Activated CD8-positive, alpha-beta T cell treated with anti-CD3 and anti-CD28 coated beads for 36 hours (primary cell): ENCODE data around the gene NUP133. TPM values are rescaled to one million over a fixed set of nuclear protein-coding genes. Genes with fewer than 3 reads are reported as not detected.
A peak's percentile ranks its signal among the peaks of the same experiment; 100 is the strongest.

Source experiments
- ATAC-seq: fragments of 200-7000 bp; cut with Tn5 transposase; one replicate; pipeline ENCODE4 v1.10.0; 2021; ENCODE audit warnings: mild to moderate bottlenecking, moderate library complexity
- CTCF ChIA-PET: fragments of 350-600 bp; sonication (Branson Sonifier 250); formaldehyde crosslinking; loops from one replicate; lab custom pipeline; 2021; ENCODE audit warnings: antibody characterized with exemption; lab: Charles Lee
- POLR2A ChIA-PET: fragments of 350-600 bp; sonication (Branson Sonifier 250); formaldehyde crosslinking; loops from one replicate; lab custom pipeline; 2021; ENCODE audit warnings: antibody characterized with exemption; lab: Charles Lee
- DNase-seq: peaks from one replicate; pipeline ENCODE4 v3.0.0-alpha.2; 2020
- H3K27ac Mint-ChIP-seq: one replicate; pipeline ENCODE4 v1.8.0; 2021; ENCODE audit warnings: mild to moderate bottlenecking, mixed read lengths
- H3K27me3 Mint-ChIP-seq: one replicate; pipeline ENCODE4 v1.8.0; 2021; ENCODE audit warnings: mixed read lengths
- H3K36me3 Mint-ChIP-seq: one replicate; pipeline ENCODE4 v1.8.0; 2021; ENCODE audit warnings: low read depth, mixed read lengths
- H3K4me1 Mint-ChIP-seq: one replicate; pipeline ENCODE4 v1.8.0; 2021; ENCODE audit warnings: low read depth, mixed read lengths
- H3K4me3 Mint-ChIP-seq: one replicate; pipeline ENCODE4 v1.8.0; 2021; ENCODE audit warnings: mild to moderate bottlenecking, moderate library complexity, mixed read lengths
- H3K9me3 Mint-ChIP-seq: one replicate; pipeline ENCODE4 v1.8.0; 2021; ENCODE audit warnings: mixed read lengths
- CTCF ChIP-seq: fragments of 200-600 bp; IDR thresholded peaks from one replicate; pipeline ENCODE4 v1.8.0; 2022; ENCODE audit warnings: antibody characterized with exemption, mild to moderate bottlenecking
- intact Hi-C: fragments of 100-400 bp; cut with micrococcal nuclease; formaldehyde crosslinking; loops from one replicate; pipeline ENCODE4 v1.10.0; 2022
- total RNA-seq, 2 experiments: library from RNA; stranded (reverse); gene quantifications; one replicate each; pipeline ENCODE4 v1.2.3, GENCODE V29; 2021

NUP133 gene
- total RNA-seq = 10 to 100 TPM; 58.9 to 59.7 TPM

DNA sequence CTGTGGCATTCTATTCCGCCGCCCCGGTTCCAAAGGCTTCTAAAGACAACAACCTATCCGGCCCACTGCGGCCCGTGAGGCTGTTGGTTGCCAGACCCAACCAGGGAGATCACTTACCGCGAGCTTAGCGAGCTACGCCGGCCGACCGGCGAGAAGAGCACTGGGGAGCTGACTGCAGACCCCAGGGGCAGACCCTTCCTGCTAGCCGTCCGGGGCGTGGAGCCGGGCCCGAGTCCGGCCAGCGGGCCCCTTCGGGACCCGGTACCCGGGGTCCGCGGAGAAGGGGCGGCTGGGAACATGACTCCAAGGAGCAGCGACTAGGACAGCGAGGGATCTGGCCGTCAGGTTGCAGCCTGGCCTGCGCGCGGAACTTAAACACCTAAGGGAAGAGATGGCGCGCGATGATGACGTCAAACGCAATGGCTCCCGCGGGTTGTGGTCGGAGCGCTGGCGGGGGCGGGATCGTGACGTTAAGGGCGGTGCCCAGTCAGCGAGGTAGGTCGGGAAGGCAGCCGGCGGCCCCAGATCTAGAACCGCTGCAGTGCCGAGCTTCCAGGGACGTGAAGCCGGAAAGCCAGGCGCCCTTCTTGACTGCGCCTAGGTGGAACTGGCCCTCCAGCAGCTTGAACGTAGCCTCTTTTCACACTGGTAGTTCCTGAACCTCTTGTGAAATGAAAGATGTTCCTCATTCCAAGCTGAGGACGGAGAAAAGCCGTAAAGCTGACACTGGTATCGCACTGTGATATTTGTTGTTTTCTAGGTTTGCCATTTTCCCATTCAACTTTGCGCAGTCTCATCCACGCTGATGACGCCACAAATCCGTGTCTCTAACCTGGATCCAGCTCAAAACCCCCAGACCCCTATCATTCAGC lies at the start of gene NUP133:
TSS of gene NUP133 (minus strand) at position 391 of the 872 bp plus-strand sequence. CDS start at position 299, 92 bp downstream.
- peak; percentile 94 for ATAC-seq
- Mint-ChIP-seq H3K27ac (peak within 1 kb of the TSS; percentile 93), H3K9me3 (no peaks in the 10 kb centered on the region), H3K36me3 (peaks cover 8% of the 10 kb centered on the region), H3K4me1 (peaks cover 24% of the 10 kb centered on the region), H3K27me3 (no peaks in the 10 kb centered on the region), H3K4me3 (peak within 1 kb of the TSS; percentile 91)
- peak; percentile 100 for DNase-seq
- ChIA-PET POLR2A (interaction anchor here (0.6 to 2.4 kb wide), 13 partner anchors 9 to 1009 kb away, joined by 3 to 8 read pairs (median 4); partner anchors contain the start of genes ABCB10 and CCSAP), CTCF (interaction anchor here (1.0 to 2.1 kb wide), 6 partner anchors 12 to 250 kb away, joined by 3 to 8 read pairs (median 4); partner anchors contain the start of gene ABCB10)
- no peak for TF ChIP-seq CTCF
- intact Hi-C loops = no loop called here

GRCh38 chr1:229557200-229557850 lies 49.2 kb upstream of the NUP133 start:
- TF ChIP-seq CTCF = no peak
- ChIA-PET POLR2A (interaction anchor here (0.7 to 2.8 kb wide), 6 partner anchors 49 to 551 kb away, joined by 3 to 26 read pairs (median 3); partner anchors contain the start of genes NUP133, TAF5L and URB2), CTCF (interaction anchor here (0.7 to 2.2 kb wide), 8 partner anchors 9 to 117 kb away, joined by 3 to 11 read pairs (median 4); partner anchors contain the start of gene NUP133)
- DNase-seq (peak; percentile 38), ATAC-seq (no peak)
- no peaks in the 10 kb centered on the region for H3K9me3 Mint-ChIP-seq
- H3K36me3 Mint-ChIP-seq = peaks cover 13% of the 10 kb centered on the region
- intact Hi-C loops = loop anchor here (2.0 to 10.0 kb wide), 2 partner anchors 15 to 67 kb away; partner anchors contain the start of genes TAF5L and URB2
- peak overlapping the region; percentile 92 for H3K27ac Mint-ChIP-seq
- no peaks in the 10 kb centered on the region for H3K27me3 Mint-ChIP-seq
- H3K4me3 Mint-ChIP-seq = peak overlapping the region; percentile 90
- peaks cover 34% of the 10 kb centered on the region for H3K4me1 Mint-ChIP-seq

DNA sequence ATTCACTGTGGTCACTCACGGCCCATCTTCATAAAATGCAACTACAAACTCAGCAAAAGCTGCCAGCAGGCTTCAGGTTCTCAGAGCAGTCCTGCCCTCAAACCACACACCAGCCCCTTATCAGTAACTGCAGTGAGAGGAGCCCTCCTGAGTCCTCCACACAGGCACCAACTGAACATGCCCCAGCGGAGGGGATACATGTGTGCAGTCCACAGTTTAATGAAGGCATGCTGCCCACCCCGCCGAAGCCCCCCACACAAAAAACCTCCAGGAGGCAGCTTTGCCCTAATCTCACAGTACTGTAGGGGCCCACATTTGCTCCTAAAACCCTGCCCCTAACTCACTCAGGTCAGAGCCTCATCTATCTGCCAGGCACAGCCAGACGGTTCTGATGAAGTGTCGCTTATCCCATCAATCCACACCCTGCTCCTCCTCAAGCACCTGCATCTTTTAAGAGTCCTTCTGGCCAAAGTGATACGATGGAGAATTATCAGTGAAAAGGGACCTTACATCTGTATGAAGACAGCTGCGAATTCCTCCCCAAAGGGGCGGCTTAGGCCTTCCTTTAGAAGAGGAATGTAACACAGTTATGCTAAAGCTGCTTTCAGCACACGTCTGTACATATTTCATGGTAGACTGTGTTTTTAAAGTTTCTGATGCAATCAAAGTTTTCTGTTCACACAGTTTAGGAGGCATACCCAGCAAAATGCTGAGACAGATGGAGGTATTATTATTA lies 46.9 kb upstream of the NUP133 start:
- H3K4me3 Mint-ChIP-seq = no peak overlapping the region
- H3K27ac Mint-ChIP-seq = no peak overlapping the region
- intact Hi-C loops = loop anchor here (10.0 kb wide), 1 partner anchor 70 kb away; the partner anchor contains the start of genes TAF5L and URB2
- no peaks in the 10 kb centered on the region for H3K27me3 Mint-ChIP-seq
- H3K4me1 Mint-ChIP-seq = peaks cover 36% of the 10 kb centered on the region
- CTCF ChIA-PET = interaction anchor here (0.8 to 1.2 kb wide), 3 partner anchors 10 to 71 kb away, joined by 3 read pairs; partner anchors contain the start of genes TAF5L and URB2
- DNase-seq (no peak), ATAC-seq (no peak)
- H3K9me3 Mint-ChIP-seq = no peaks in the 10 kb centered on the region
- peaks cover 13% of the 10 kb centered on the region for H3K36me3 Mint-ChIP-seq
- TF ChIP-seq CTCF = no peak
- POLR2A ChIA-PET = no interaction called here

- DNase-seq = no peak
- no peaks in the 10 kb centered on the region for H3K9me3 Mint-ChIP-seq
- no peak for TF ChIP-seq CTCF
- peaks cover 30% of the 10 kb centered on the region for H3K4me1 Mint-ChIP-seq
- H3K27ac Mint-ChIP-seq = no peak overlapping the region
- ATAC-seq = no peak
- H3K27me3 Mint-ChIP-seq = no peaks in the 10 kb centered on the region
- ChIA-PET POLR2A (no interaction called here), CTCF (no interaction called here)
- peaks cover 13% of the 10 kb centered on the region for H3K36me3 Mint-ChIP-seq
- no peak overlapping the region for H3K4me3 Mint-ChIP-seq
- intact Hi-C loops = loop anchor here (10.0 kb wide), 1 partner anchor 71 kb away; the partner anchor contains the start of genes TAF5L and URB2
Observed at GRCh38 chr1:229553621-229554130, 45.5 kb upstream of the NUP133 start.
